Cortex of kidney (tissue), 1 donor: ENCODE measurements around the gene MFRP.

Experiments
- DNase-seq: peaks from one replicate; lab custom pipeline; 2025; lab: John Stamatoyannopoulos, UW

MFRP gene

DNA sequence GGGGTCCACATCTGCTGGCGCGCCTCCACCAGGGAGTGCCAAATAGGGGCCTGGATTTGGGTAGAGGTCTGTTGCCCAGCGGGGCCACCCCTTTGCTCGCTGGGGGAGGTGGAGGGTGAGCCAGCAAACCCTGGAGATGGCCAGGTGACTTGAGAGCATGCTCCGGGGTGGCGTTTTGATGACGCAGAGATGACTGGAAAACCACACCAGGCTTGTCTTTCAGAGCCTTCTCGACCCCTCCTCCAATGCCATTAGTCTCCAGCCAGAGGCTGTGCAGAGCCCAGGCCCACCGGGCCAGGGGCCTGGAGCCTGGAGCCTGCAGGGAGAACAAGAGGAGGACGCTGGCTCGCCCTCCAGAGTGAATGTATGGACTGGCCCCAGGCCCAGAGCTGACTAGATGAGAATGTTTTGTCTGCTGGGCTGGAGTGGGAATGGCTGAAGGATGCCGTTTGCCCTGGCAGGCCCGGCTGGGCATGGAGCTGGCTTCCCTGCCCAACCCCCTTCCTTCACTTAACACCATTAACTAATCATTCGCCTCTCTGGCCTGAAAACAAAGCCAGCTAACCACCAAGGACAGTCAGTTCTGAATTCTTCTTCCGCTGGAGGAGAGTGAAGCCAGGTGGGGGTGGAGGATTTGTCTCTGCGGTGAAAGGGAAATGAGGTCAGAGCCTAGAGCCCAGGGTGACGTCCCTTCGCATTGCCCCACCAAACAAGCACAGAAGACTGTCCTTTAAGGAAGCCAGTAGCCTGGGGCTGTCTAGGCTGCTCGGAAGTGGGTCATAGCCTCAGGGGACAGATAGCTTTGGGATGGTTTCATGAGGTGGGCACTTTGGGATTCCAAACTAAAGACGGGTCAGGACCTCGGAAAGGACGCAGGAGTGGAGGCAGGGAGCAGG, 28.0 kb downstream of the MFRP start:
- DNase-seq, result no peak

DNA sequence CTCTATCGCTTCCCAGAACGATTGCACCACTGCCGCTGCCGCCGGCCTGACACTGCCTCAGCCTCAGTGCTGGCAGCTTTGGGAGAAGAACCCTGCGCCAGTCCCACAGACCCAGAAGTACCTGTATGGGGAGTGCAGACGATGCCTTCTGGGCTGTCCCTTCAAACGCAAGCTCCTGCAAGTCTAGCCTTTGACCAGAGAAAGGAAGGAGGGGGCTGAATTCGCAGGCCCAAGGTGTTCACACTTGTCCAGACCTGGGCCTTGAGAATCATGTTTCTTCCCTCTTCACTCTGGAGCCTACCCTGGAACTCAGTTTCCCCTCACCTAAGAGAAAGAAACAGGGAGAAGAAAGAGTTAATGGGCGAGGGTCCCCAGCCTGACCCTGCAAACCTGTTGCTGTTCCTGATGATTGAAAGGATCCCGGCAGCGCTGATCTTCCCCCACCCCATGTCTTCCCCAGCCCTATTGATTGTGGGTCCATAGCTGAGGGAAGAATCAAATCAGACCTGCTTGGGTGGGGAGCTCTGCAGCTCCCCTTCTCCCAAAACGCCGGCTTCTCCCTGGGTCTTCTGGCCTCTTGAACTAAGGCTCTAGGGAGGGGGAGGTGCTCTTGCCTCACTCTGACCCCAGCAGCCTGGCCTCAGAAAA, 28.8 kb downstream of the MFRP start:
- no peak for DNase-seq

- DNase-seq, result no peak
Observed at GRCh38 chr11:119316729-119317591, 29.5 kb downstream of the MFRP start, which contains the start of gene MCAM. MCAM (minus strand) TSS chr11:119317130; CDS start chr11:119317101, 29 bp downstream.

GRCh38 chr11:119316016-119316728, 30.3 kb downstream of the MFRP start:
- DNase-seq, result no peak

DNA sequence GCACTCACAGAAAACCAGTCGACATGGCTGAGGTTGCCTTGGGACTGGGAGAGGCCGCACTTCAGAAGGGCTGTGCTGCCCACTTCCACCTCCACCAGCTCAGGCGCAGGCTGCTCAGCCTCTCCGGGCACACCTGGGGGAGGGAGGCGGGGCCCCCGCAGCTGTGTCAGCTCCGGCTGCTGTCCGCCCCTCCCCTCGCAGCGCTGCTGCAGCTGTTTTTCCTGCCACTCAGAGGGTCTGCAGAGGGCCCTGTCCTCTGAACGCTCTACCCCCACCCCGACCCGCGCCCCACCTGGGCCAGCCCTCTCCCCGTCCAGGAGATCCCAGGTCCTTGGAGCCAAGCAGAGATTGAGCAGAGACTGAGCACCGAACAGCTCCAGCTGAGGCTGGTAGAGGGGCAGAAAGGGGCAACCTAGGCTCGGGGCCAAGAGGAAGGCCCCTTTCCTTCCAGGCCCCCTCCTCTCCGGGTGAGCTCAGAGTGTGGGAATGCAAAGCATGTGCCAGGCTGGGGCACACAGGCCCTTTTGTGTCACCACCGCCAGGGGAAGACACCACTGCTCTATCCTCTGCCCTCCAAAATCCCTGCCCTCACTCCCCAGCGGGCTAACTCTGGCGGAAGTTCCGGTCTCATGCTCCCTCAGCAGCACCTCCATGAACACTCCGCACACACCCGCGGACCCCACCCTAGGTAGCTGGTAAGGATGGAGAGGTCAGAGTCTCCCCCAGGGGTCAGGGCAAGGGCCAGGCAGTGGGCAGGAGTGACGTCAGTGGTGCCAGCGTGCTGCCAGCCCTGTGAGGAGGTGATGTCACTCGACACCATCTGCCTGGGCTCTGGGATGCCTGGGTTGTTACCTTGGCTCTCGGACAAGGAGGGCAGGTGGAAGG, 31.1 kb downstream of the MFRP start:
- DNase-seq, result no peak

DNA sequence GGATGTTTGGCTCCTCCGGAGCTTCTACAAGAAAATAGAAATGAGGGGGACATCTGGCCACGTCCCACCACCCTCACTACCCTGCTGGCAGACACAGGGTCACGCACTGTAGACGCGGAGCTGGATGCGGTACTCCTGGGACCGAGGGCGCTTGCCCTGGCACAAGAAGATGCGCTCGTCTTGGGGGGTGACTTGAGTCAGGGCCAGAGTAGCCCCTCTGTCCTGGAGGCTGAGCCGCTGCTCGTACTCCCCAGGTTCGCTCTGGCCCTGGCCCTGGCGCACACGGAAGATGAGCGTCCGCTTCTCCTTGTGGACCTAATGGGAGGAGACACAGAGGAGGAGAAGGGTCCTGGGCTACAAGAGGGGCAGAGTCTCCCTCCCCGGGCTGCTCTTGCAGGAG, 31.8 kb downstream of the MFRP start:
- no peak for DNase-seq

- no peak for DNase-seq
Observed at GRCh38 chr11:119310682-119311052, 35.8 kb downstream of the MFRP start.

DNA sequence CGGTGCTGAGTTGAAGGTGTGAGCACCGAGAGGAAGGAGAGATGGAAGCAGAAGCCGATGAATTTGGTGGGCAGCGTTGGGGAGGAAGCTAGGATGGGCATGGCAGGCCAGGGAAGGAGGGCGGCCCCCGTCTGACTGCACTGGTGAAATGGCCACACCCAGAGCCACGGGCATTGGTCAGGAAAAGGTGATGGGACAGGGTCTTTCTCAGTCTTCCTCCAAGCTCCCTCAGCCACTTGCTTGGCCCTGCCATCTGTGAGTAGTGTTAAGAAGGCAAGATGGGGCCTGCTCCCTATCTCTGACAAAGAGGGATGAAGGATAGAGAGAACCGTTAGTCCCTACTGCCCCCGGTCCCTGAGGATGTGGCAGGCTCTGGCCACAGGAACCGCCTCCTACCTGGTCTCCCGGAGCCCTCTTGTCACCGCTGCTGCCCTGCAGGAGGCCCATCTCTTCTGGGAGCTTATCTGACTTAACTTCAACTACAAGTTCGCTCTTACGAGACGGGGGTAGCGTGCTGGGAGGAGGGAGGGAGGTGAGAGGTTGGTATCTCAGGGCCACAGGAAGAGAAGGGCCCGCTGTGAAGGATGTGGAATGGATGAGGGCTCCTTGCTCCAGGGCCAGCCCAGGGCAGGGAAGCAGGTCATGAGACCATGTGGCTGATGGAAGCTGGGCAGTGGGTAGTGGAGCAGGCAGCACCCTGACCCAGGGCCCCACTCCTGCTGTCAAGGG, 36.4 kb downstream of the MFRP start:
- DNase-seq, result no peak

- DNase-seq, result no peak
Observed at GRCh38 chr11:119309411-119309810, 37.1 kb downstream of the MFRP start.

DNA sequence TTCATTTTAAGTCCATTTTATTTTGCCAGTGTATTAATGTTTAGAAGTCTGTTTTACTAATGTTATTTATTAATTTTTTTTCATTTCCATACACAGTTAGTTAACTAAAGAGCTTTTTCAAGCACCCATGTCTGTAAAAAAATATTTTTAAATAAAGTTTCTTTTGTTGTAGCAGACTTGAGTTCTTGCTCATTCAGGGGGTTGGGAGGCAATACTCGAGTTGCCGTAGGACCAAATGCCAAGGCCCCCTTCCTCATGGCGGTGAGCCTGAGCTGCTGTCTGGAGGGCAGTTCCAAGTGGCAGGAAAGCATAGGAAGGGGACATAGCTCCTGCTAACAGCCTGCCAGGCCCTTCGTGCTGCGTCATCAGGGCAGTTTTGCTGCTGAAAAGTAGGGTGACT, 38.5 kb downstream of the MFRP start:
- no peak for DNase-seq

DNA sequence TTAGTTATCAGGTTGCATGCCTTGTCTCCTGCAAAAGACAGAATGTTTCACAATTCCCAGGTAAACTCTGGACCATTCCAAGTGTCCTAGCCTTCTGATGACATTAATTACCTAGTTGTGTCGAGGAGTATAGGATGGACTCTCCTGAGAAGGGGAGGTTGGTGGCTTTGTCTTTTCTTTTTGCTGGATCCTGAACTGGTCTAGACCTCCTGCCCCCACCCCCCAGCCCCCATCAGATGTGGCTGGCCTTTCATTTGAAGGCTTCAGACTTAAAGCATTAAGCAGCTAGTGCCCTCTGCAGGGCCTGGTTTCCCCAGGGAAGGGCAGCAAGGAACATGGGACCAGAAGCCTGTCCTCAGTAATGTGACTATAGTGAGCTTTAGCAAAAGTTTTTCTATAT, 39.3 kb downstream of the MFRP start:
- no peak for DNase-seq

- no peak for DNase-seq
Observed at GRCh38 chr11:119306373-119306890, 40.1 kb downstream of the MFRP start.

DNA sequence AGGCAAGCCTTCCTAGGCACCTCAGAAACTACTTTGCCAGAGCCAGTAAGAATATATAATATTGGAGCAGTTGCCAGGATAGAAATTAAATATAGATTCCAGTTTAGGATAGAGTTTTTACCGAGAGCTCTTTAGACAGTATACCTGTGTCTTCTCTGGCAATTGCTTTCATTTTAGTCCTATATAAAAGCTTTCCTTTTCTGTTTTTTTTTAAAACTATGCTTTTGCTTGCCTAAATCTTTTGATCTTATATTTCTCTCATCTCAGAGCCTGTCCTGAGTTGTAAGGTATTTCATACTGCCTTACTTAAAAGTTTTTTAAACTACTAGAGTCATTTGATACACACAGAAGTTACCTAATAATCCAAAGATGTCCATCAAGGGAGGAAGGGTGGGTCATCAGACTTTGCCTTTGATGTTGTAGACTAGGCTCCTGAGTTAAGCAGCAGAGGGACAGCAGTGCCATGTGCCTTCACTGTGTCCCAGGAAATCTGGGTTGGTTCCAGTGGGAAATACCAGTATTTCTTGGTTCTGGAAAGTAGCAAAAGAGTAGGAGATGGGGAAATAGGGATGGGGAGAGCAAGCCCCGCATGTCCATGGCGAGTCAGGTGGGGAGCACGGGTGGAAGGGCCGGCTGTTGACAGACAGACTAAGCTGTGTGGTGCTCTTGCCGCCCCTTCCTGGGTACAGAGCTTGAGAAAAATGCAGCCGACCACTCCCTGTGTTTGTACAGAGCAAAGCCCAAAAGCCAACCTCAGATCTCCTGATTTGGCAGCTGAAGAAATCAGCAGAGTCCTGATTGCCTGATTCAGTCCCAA, 40.7 kb downstream of the MFRP start:
- no peak for DNase-seq

GRCh38 chr11:119303227-119303718, 43.2 kb downstream of the MFRP start:
- no peak for DNase-seq

- no peak for DNase-seq
Observed at GRCh38 chr11:119300198-119300964, 46.1 kb downstream of the MFRP start.

GRCh38 chr11:119299416-119299815, 47.1 kb downstream of the MFRP start:
- no peak for DNase-seq

- DNase-seq, result no peak
Observed at GRCh38 chr11:119298726-119299125, 47.8 kb downstream of the MFRP start.

DNA sequence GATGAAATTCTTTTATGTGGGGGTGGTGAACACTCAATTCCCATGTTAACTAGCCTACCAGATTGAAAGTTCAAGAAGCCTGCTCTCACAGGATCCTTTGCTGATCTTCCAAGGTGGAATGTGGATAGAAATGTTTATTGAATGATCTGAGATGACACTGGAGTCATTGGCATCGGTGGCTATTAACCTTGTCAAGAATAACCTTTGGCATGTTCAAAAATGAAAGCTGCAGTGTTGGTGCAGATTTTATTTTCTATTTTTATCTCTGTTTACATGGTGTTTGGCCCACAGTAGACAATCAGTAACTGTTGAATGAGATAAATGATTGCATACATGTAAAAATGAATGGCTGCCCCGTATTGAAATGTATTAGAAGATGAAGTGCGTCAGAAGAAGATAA, 48.6 kb downstream of the MFRP start:
- DNase-seq, result no peak
